Stimulated activated CD4-positive, alpha-beta T cell treated with anti-CD3 and anti-CD28 coated beads, Interleukin-1b, Interleukin-23, amount 100 ng/mL, for 4 hours (primary cell): ENCODE results near the gene FZD7.
A peak's percentile ranks its signal among the peaks of the same experiment; 100 is the strongest.

ENCODE experiments used
- DNase-seq, 2 donors: peaks; one replicate each; pipeline ENCODE4 v3.0.0-alpha.2; 2020; ENCODE audit warnings: low read depth in 2 of 2

Gene FZD7

DNA sequence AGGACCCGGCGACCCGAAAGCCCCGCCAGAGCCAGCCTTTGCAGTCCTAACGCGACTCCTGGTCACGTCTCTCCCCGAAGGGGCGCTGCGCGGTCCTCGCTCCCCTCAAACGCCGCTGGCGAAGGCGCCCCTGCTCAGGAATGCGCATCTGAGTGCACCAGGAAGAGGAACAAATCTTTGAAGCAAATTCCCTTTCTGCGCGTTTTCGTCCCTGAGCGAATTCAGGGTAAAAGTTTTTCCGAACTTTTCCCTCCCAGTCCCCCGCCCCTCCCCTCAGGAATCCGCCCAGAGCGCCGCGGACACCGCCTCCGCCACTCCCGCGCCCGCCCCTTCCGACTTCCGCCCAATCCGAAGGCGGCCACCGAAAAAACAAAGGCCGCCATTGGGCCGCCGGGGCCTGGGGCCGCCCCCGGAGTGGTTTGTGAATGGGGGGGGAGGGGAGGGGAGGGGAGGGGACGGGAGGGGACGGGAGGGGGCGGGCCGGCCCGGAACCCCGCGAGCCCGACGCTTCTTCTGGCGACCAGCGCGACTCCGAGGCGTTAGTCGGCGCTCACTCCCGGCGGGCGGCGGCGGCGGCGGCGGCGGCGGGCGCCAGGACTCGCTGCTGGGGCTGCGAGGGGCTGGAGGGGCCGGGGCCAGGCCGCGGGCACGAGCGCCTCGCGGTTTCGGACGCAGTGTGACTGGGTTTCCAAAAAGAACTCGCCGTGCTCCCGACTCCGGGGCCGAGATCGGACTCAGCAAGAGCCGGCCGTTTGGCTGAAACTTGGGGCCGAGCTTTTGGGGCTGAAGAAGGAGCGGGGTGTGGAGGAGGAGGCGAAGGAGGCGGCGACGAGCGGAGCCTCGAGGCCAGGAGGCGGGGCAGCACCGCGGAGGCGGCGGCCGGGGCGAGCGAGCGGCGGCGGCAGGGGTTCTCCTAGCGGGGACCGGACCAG lies at the start of gene FZD7:
FZD7 (plus strand) TSS at position 539 of the 932 bp plus-strand sequence. CDS start 793 bp downstream, outside the sequence.
- DNase-seq, result peak; percentile 74 to 83

DNA sequence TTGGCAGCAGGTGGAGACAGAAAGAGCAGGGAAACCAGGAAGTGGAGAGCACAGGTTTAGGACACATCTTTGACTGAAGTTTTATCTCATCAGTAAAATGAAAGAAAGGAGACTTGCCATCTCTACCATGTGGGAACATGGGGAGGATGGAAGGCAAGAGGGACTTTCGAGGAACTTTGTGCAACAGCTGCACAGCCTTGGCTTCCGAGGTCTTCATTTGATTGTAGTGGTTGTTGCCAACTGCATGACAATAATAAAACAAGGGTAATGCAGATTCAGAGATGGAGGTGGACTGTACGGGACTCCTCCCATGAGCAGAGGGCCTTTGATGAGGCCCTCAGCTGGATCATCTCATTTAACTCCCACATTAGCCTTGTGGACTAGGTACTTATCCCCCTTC lies 49.3 kb upstream of the FZD7 start:
- DNase-seq, result no peak

DNA sequence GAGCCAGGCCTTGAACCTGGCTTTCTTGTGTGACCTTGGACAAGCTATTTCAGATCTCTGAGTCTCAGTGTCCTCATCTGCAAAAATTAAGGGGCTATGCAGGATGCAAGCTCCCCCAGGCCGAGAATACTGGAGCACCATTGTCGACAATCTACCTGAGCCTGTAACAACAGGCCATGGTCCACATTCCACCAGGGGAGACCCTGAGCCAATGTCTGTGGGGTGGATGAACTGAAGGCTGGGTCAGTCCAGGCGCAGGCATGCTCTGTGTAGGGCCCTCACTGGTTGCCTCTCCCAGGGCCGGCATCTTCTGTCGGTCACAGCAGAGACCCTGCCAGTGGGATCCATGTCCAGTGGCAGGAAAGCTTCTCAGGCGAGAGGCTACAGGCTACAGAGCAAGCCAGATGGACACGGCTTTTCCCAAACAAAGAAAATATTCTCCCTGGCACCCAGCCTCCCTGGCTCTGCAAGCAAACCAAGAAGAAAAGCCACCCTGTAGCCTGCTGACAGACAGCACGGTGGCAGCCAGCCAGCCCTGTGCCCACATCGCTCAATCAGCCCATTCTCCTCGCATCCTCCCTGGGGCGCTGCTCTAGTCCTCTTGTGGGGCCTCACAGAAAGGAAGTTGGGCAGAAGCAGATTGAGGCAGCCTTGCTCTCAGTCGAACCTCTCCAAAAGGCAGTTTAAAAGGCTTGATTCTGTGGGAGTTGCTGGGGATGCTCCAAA lies 48.7 kb upstream of the FZD7 start:
- DNase-seq, result no peak

DNA sequence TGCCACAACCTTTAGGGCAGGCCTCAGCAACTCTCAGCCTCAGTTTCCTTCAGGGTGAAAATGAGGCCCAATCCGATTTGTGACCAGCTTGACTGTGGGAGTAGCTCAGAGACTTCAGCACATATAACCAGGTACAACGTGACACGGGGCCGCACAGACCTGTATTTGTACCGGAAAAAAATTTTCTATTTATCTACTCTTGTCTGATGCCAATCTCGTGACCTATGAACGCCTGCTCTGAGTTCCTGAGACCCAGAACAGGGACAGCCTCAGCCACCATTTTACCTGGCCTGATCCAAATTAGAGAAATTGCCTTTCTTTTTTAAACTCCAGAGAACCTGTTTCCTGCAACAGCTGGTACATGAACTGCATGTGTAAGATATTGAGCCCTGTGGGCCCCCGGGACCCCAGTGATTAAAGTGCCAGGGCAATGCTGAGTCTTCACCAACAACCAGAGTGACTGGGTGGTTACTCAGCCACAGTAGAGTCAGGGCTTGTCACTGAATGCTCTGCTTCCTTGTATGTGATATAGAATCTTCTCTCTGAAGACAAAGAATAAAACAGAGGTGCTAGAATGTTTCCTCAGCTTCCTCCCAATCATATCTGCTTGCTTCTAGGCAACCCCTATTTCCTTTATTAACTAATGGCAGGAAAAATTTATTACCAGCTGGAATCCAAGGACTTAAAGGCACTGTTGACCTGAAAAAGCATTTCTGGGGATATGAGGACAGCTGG lies 47.8 kb upstream of the FZD7 start:
- no peak for DNase-seq

DNA sequence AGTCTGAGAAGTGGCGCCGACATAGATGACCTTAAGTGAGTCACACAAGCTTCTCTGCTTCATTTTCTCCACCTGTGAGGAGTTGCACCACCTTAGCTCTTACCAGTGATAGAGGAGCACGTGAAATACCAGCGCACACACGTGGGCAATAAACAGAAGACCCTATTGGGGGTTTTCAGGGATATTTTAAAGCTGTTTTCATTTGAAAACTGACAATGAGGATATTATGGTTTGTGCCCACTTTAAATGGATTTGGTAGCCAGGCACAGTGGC lies 47.3 kb upstream of the FZD7 start:
- no peak for DNase-seq

DNA sequence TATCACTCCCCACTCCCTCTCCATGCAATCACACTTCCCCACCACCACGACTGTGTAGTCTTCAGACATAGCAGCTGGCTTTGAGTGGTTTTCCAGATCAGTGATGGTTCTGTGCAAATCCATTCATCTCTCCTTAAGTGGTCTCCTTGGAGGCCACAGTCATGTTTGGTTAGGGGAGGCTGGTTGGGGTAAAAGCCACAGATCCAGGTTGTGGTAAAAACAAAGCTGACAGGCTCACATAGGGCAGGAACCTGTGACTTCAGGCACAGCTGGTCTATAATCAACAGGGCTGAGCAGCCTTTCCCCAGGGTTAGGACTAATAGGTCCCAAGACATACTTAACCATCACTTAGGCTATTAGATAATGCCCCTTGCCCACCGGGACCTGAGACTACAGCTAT lies 46.2 kb upstream of the FZD7 start:
- no peak for DNase-seq

DNA sequence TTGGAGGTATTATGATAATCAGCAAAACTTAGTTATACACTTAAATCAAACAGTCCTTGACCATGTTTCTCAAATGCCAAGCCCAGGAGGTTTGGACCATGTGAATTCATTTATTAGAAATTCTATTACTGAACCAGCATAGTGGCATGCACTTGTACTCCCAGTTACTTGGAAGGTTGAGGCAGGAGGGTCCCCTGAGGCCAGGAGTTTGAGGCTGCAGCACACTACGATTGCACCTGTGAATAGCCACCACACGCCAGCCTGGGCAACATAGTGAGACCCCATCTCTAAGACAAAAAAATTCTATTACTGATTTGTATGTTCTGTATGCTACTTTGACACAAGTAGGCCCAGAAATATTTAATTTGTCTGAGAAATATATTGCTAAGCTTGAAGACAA lies 43.6 kb upstream of the FZD7 start:
- no peak for DNase-seq

DNA sequence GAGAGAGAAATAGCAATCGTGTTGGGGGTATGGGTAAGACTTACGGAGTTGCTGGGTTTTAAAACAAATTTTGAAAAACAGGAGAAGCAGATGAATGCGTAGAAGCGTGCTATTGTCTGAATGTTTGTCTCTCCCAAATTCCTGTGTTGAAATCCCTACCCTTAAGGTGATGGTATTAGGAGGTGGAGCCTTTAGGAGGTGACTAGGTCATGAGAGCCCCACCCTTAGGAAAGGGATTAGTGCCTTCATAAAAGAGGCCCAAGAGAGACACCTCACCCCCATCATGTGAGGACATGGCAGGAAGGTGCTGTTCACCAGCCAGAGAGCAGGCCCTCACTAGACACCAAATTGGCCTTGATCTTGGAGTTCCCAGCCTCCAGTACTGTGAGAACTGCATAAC lies 40.7 kb upstream of the FZD7 start:
- no peak for DNase-seq

DNA sequence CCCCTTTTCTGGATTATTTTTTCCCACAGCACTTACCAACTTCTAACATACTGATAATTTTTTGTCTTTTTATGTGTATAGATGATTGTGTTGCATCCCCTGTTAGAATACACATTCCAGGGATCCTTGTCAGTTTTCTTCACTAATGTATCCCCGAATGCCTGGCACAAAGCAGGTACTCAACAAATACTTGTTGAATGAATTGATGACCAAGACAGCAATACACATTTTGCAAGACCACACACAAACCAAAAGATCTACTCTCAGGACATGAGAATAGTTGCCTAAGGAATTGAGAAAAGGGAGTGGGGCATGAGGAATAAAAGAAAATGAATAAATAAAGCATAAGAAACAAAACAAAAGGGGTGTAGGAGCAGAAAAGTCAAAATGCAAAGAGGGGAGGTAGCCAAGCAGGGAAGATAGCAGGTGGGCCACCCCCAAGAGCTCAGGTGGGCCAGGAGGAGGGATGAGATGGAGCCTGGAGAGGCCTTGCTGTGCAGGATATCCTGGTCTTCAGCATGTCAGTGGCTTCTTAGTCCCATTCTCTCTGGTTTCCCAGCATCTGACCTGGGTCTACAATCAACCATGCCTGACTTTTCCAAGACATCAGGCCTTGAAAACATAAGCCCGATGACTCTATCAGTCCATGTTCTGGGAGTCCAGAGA lies 38.5 kb upstream of the FZD7 start:
- DNase-seq, result no peak

DNA sequence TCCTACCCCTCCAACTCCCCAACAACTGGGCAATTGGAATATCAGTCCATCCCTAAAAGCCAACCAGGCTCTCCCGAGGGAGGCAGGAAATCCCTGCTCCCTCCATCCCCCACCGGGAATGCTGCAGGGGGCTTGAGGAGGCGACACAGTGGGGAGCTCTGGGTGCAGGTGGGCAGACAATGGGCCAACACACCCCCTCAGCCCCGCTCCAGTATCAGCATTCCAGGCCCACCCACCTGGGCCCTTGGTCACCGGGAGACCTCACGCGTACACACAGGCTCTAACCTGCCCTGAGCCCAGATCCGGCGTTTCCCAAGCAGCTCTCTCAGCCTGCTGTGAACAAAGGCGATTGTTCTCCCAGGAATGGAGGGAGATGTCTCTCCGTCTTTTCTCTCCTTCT lies 37.6 kb upstream of the FZD7 start:
- no peak for DNase-seq

DNA sequence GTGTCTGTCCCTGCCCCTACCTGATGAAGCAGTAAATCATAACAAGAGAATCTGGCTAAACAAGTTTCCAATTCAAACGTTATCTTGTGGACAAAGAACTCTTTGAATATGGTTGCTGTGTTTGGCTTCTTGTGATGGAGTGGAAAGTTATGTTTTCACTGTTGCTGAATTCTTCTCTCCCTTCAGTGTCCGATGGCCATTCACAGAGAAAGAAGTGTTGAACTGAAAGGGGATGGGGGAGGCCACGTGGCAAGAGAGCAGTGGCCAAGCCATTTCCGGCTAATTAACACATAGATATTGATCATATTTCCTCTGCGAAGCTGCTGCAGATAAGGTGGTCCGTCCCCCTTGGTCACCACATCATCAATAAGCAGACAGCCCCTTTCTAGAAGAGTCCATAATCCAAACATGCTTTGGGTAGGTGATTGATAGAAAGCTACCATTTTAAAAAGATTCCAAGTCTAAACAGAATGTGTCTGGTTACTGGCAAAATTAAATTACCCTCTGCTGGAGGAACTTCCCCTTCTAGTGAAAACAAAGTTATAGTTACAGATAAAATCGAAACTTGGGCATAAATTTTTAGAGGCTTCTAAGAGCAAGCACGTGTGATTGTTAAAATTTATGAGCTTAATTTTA lies 36.9 kb upstream of the FZD7 start:
- no peak for DNase-seq

DNA sequence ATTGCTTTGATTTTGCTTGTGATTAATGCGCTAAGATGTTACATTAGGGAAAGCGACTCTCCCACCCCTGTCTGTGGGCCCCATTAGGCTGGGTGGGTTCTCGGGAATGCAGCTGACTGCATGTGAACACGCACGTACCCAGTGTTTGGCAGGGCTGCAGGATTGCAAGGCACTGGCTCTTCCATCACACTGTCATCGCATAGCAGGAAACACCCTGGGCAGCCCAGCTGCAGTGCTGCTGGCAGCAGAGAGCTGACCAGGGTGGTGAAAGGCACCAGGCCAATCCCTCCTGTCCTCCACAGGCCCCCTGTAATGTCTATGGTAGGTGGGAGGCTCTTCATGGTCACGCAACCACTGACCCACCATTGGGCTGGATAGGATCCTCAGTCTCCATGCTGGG lies 34.4 kb upstream of the FZD7 start:
- no peak for DNase-seq

DNA sequence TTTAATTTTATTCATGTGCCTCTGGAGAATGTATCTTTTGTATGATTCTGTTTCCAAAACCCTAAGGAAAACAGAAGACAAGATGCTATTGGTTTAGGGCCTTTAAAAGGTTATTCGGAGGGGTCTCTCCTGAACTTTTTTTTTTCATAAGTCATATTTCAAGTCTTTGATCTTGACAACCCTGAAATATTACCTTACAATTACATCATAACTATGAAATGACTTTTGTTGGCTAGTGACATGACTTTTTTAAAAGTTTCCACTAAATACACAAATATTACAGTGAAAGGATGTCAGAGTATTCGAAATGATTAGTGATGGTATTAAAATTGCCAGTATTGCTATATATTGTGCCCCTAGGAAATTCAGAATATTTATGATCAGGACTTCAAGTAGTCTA lies 31.8 kb upstream of the FZD7 start:
- DNase-seq, result no peak

DNA sequence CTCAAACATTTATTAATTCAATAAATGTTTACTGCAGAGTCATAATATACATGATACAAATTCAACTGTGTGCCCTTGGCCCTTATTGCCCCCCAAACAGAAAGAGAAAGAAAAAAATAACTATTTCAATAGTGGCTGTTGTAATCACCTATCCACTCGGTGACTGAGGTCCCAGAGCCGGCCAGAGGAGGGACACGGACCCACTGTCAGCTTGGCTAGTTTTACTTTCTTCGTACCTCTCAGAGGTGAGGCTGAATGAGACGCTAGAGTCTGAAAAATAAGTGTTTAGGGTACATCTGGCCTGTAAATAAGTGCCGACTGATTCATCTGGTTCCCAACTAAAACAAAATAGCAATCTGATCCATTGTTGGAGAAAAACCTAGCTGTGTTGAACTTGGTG lies 31.3 kb upstream of the FZD7 start:
- no peak for DNase-seq

DNA sequence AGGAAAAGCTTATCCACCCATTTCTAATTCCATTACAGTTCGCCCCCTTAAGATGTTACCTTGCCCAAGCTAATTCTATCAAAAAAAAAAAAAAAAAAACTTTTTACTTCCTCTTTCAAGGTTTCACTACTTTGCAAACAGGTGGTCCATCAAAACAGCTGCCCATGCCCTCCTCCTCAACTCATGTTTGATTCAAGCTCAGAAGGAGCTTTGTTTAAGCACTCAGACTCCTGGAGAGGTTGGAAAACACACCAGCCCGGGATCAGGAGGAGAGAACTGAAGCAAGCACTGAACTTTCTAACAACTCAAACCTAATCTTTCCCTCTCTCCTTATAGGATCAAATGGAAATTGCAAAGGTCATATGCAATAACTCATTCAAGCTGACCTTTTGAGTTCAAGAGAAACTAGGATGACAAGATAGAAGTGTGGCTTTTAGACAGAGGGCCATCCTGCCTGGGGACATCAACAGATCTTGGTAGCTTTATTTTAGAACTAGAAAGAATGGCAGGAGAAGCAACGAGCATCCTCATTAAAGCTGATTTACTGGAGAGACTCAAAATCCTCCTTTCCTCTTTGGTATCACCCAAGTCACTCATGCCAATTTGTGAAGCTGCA lies 28.3 kb upstream of the FZD7 start:
- DNase-seq, result no peak

DNA sequence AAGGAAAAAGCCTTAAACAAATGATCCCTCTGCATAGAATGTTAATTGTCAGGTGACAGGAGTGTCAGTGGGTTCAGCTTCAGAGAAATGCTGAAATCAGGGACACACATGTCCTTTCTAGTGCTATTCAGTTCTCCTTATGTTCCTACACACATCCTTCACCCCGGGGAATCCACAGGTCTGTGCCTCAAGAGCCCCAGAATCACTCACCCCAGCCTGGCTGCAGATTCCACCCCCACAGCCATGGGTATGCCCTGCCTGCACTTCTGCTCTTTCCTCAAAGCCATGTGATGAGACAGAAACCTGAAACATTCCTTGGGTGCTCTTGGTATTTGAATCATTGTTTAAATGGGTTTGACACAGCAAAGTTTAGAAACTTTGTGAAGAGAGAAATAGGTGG lies 27.4 kb upstream of the FZD7 start:
- DNase-seq, result no peak

DNA sequence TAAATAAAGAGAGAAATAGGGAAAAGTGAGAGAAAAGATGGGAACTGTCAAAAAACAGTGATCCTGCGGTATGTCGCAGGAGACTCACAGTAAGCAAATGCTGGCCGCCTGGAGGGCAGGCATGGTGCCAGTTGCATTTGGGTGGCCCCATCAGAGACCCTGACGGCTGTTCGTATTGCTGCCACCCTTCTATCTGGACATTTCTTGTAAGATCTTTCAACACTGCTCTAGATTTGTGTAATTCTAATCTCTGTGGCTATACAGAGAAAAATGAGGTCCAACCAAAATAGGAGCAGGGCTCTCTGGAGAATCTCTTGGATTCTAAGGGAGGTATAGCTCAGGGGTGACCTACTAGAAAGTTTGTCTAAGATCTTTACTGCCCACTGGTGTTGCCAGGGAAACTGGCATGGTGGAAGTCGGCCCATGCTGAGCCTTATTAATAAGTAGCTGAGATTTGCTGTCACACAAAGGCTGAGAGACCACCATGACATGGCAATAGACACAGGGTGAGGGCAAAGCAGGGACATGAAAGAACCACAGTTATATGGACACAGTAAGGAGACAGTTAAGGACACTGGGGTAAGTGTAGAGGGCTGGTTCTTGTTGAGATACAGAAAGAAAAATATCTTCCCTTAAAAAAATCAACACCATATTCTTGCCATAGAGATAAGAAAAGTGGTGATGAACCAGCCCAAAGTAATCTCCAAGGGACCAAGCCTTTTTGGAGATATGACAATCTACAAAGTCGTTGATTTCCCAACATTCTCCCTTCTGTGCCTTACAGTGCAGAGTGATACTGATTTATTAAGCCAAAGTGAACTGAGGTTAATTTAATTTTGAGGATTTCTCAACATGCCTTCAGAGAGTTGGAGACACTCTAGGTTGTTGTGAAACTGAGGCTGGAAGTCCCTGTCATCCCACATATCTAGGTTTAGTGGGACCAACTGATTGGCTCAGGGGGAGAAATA lies 26.4 kb upstream of the FZD7 start:
- DNase-seq, result no peak

DNA sequence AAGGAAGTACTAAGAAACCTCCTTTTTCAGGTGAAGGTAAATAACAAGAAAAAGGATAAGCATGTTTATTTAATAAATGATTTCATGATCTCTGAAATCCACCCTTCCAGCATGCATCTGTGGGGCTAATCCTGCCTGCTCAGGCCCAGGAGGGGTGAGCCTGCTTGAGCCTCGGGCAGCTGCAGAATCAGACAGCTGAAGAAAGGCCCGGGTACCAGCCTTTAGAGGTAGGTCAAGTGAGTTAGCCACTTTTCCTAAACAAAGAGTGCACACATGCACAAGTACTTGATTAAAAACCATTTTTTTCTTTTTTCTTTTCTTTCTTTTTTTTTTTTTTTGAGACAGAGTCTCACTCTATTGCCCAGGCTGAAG lies 25.7 kb upstream of the FZD7 start:
- no peak for DNase-seq

DNA sequence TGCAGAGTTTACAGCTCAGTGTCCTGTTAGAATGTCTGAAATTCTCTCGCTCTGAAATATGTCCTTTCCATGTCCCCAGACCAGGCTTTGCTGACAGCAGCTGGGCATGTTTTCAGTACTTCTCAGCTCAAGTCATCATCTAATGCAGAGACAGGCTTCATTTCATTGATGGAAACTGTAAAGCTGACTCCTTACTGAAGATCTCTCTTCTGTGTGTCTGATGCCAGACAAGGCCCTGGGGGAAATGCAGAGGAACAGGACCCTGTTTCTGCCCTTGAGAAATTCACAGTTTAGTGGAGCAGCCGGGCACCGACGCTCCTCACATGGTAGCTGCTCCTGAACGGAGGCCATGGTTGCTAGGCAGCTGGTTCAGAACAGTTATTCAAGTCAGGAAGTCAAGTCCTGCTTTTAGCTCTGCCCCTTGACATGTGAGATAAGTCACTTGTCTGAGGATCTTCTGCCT lies 24.6 kb upstream of the FZD7 start:
- no peak for DNase-seq

DNA sequence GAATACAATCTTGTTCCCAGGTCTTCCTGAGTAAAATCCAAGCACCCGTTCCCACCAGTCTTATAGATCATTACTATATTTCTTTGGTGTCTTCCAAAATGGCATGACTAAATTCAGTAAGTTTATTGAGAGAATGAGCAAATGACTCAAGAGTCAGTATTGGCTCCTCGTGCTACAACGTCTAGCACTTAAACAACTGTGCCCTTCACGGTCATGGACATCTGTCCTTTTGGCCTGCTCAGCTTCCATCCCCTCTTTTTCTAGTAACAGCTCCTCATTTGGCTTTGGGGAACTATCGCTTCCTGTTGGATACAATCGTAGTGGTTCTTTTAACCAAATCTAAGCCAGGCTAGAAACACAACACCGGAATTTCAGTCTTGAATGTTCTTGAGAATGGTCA lies 24.1 kb upstream of the FZD7 start:
- DNase-seq, result no peak
